ENCODE measurements around the gene CPLX1.
A peak's percentile ranks its signal among the peaks of the same experiment; 100 is the strongest.
"Not testable (repeated sequence)": the region's sequence is repeated elsewhere in the genome, so short reads cannot be mapped to it uniquely, and the experiment has no call there.

CPLX1 gene

DNA sequence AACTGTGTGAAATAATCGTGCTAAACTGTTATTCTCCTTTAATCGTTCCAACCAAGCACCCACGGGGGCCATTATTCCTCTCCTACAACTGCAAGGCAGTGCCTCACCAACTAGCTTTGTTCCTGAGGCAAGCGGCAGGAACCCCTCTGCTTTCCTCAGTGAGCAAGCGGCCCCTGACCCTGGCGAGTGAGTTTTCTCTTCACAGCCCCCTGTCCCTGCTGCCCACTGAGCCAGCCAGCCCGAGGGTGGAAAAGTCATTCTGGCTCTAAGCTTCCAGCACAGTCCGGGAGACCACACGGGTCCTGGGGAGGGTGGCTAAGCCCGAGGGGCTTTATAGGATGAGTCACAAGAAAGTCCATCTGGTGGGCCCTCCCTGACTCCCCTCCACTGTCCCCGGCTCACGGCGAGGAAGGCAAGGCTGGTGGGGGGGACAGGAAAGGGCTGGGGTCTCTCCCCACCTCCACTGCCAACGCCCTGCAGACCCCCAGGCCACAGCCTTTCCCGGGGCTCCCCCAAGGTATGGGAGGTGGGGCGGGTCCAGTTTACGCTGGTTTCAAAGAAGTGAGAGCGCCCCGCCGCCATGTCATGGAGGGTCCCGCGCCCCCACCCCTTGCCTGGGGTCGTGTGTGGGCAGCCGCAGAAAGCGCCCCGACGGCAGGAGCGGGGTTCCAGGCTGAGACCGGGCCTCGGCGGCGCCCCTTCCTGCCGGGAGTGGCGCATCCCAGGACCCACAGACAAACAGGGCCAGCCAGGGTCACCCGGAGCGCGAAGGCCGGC lies 45.0 kb downstream of the CPLX1 start:
- DNase-seq (ENCODE audit: low read depth) = no peak
- TF ChIP-seq, protein P1, sequence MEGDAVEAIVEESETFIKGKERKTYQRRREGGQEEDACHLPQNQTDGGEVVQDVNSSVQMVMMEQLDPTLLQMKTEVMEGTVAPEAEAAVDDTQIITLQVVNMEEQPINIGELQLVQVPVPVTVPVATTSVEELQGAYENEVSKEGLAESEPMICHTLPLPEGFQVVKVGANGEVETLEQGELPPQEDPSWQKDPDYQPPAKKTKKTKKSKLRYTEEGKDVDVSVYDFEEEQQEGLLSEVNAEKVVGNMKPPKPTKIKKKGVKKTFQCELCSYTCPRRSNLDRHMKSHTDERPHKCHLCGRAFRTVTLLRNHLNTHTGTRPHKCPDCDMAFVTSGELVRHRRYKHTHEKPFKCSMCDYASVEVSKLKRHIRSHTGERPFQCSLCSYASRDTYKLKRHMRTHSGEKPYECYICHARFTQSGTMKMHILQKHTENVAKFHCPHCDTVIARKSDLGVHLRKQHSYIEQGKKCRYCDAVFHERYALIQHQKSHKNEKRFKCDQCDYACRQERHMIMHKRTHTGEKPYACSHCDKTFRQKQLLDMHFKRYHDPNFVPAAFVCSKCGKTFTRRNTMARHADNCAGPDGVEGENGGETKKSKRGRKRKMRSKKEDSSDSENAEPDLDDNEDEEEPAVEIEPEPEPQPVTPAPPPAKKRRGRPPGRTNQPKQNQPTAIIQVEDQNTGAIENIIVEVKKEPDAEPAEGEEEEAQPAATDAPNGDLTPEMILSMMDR (conservative IDR thresholded peaks at IDR 0.05; ENCODE audit: low read depth, low read length) = no peak

DNA sequence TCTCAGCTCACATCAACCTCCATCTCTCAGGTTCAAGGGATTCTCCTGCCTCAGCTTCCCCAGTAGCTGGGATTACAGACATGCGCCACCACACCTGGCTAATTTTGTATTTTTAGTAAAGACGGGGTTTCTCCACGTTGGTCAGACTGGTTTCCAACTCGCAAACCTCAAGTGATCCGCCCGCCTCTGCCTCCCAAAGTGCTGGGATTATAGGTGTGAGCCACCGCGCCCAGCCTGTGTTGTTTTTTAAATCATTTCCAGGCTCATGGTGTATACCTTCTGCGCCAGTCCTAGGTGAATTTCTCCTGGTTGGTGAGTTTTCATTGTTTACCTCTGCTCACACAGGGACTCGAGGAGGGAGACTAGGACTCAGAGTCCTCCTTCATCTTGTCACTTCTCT lies 45.7 kb downstream of the CPLX1 start:
- not testable (repeated sequence) for DNase-seq (ENCODE audit: low read depth)
- peak overlapping the region; percentile 89 for H3K4me3 ChIP-seq (ENCODE audit: low read length)

More for the DNA sequence above, 45.0 kb downstream of the CPLX1 start:
- peak overlapping the region; percentile 89 for H3K4me3 ChIP-seq (ENCODE audit: low read length)

DNA sequence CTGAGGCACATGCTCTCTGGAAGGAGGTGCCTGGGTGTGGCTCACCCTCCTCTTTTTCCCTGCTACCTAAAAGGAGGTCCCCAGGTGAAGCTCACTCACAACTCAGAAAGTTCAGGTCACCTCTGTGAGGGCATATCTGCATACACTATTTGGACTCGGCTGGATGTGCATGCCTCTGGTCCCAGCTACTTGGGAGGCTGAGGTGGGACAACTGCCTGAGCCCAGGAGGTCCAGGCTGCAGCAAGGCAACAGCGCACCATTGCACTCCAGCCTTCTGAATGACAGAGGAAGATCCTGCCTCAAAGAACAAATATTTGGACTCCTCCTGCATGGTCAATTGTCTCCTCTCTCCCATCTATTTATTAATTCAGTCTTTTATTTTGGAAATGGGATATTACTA lies 46.4 kb downstream of the CPLX1 start:
- H3K4me3 ChIP-seq (ENCODE audit: low read length) = no peak overlapping the region
- TF ChIP-seq, protein P1 (conservative IDR thresholded peaks at IDR 0.05; ENCODE audit: low read depth, low read length) = no peak
- no peak for DNase-seq (ENCODE audit: low read depth)

DNA sequence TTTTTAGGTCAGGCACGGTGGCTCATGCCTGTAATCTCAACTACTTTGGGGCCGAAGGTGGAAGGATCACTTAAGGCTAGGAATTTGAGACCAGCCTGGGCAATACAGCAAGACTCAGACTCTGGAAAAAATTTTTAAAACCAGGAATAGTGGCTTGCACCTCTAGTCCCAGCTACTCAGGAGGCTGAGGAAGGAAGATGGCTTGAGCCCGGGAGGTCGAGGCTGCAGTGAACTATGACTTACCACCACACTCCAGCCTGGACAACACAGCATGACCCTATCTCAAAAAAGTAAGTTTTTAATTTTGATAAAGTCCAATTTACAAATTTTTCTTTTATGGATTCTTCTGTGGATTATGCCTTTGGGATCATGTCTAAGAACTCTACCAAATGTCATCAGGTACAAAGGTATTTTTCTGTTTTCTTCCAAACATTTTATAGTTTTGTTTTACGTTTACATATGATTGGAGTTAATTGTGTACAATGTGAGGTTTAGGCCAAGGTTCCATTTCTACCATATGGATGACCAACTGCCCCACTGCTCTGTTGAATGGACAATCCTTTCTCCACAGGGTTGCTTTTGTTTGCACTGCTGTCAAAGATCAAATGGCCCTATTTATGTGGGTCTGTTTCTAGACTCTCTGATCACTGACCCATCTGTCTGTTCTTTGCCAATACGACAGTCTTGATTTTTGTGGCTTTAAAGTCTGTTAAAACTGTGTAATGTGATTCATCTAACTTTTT lies 48.2 kb downstream of the CPLX1 start:
- TF ChIP-seq, protein P1 (conservative IDR thresholded peaks at IDR 0.05; ENCODE audit: low read depth, low read length) = no peak
- no peak overlapping the region for H3K4me3 ChIP-seq (ENCODE audit: low read length)
- DNase-seq (ENCODE audit: low read depth) = no peak

DNA sequence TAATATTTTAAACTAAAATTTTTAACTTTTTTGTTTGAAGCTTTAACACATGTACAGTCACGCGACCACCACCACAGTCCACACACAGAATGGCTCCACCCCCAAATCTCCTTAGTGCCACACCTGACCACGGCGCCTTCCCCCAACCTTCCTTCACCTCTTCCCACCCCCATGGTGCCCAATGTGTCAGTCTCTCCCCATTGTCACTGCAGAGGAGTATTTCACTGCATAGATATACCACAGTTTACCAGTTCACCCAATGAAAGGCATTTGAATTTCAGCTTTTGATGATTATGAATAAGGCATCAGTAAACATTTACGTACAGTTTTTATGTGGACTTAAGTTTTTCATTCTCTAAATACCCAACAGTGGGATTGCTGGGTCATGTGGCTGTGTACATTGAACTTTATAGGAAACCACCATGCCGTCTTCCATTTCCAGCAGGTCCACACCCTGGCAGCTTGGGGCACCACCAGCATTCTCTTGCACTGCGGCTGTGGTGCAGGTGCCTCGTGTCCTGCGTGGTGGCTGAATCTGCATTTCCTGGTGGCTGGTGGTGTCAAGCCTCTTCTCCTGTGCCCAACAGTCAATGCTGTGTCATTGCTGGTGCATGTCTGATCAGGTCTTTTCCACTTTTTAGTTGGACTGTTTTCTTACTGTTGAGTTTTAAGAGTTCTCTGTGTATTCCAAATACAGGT lies 49.0 kb downstream of the CPLX1 start:
- DNase-seq (ENCODE audit: low read depth) = no peak
- TF ChIP-seq, protein P1 (conservative IDR thresholded peaks at IDR 0.05; ENCODE audit: low read depth, low read length) = no peak
- H3K4me3 ChIP-seq (ENCODE audit: low read length) = no peak overlapping the region

DNA sequence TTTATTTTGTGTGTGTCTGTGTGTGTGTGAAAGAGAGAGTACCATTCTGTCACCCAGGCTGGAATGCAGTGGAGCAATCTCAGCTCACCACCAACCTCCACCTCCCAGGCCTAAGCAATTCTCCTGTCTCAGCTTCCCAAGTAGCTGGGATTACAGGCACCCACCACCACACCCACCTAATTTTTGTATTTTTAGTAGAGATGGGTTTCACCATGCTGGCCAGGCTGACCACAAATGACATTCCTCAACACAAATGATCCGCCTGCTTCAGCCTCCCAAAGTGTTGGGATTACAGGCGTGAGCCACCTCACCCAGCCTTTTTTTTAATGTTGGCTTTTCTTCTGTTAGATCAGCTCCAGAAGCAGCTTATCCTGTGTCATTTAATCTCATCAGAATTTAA lies 50.4 kb downstream of the CPLX1 start:
- H3K4me3 ChIP-seq (ENCODE audit: low read length); DNase-seq (ENCODE audit: low read depth): not testable (repeated sequence)

DNA sequence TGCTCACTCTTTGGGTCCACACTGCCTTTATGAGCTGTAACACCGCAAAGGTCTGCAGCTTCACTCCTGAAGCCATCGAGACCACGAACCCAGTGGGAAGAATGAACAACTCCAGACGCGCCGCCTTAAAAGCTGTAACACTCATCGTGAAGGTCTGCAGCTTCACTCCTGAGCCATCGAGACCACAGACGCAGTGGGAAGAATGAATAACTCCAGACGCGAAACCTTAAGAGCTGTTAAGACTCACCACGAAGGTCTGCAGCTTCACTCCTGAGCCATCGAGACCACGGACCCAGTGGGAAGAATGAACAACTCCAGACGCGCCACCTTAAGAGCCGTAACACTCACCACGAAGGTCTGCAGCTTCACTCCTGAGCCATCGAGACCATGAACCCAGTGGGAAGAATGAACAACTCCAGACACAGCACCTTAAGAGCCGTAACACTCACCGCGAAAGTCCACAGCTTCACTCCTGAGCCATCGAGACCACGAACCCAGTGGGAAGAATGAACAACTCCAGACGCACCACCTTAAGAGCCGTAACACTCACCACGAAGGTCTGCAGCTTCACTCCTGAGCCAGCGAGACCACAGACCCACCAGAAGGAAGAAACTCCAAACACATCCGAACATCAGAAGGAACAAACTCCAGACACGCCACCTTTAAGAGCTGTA lies 51.4 kb downstream of the CPLX1 start:
- H3K4me3 ChIP-seq (ENCODE audit: low read length); DNase-seq (ENCODE audit: low read depth): not testable (repeated sequence)

DNA sequence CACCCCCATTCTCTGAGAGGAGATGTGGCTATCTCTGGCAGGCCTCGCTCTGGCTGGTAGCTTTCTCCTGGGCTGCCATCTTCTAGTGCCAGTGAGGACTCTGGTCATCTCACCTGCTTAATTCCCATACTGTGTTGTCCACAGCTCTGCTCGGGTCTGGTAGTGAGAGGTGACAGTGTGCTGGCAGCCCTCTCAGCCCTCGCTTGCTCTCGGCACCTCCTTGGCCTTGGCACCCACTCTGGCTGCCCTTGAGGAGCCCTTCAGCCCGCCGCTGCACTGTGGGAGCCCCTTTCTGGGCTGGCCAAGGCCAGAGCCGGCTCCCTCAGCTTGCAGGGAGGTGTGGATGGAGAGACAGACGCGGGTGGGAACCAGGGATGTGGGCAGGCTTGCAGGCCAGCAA lies 52.7 kb downstream of the CPLX1 start:
- TF ChIP-seq, protein P1 (conservative IDR thresholded peaks at IDR 0.05; ENCODE audit: low read depth, low read length) = no peak
- DNase-seq (ENCODE audit: low read depth) = no peak

More for the DNA sequence above, 52.7 kb downstream of the CPLX1 start:
- no peak overlapping the region for H3K4me3 ChIP-seq (ENCODE audit: low read length)
